ENCODE results near the gene CD52.

CD52 gene

GRCh38 chr1:26356106-26356505, 38.3 kb downstream of the CD52 start:
- Histone ChIP-seq H3K4me1 (ENCODE audit: insufficient read depth, low read length, severe bottlenecking) (peaks cover 11% of the 10 kb centered on the region), H3K9me2 (ENCODE audit: low read depth, low read length) (no peaks in the 10 kb centered on the region), H4K20me1 (ENCODE audit: insufficient read depth, low read length) (no peaks in the 10 kb centered on the region), H3K36me3 (ENCODE audit: insufficient read depth, low read length) (no peaks in the 10 kb centered on the region), H2AFZ (ENCODE audit: low read length) (no peak overlapping the region), H3K4me3 (ENCODE audit: low read depth, low read length, poor library complexity, severe bottlenecking) (no peak overlapping the region), H3K9me3 (ENCODE audit: low read length) (no peaks in the 10 kb centered on the region), H3K79me2 (ENCODE audit: insufficient read depth, low read length) (no peaks in the 10 kb centered on the region), H3K4me2 (ENCODE audit: low read length) (no peak overlapping the region), H3K27me3 (ENCODE audit: insufficient read depth, low read length) (peaks cover 3% of the 10 kb centered on the region), H3F3A (ENCODE audit: insufficient read depth, low read length) (no peaks in the 10 kb centered on the region), H3K9ac (ENCODE audit: low read length) (no peak overlapping the region), H3K27ac (ENCODE audit: low read depth, low read length, poor library complexity, severe bottlenecking) (no peak overlapping the region)
- TF ChIP-seq CTCF (IDR thresholded peaks at IDR 0.05; ENCODE audit: low read length) (no peak), EZH2 (IDR thresholded peaks at IDR 0.05; ENCODE audit: borderline replicate concordance, low read length) (no peak)

- no peak overlapping the region for H2AFZ ChIP-seq (ENCODE audit: low read length)
- no peaks in the 10 kb centered on the region for H3F3A ChIP-seq (ENCODE audit: insufficient read depth, low read length)
- no peaks in the 10 kb centered on the region for H3K9me2 ChIP-seq (ENCODE audit: low read depth, low read length)
- H3K4me2 ChIP-seq (ENCODE audit: low read length): no peak overlapping the region
- H3K27ac ChIP-seq (ENCODE audit: low read depth, low read length, poor library complexity, severe bottlenecking): no peak overlapping the region
- H4K20me1 ChIP-seq (ENCODE audit: insufficient read depth, low read length): no peaks in the 10 kb centered on the region
- H3K36me3 ChIP-seq (ENCODE audit: insufficient read depth, low read length): no peaks in the 10 kb centered on the region
- peaks cover 11% of the 10 kb centered on the region for H3K4me1 ChIP-seq (ENCODE audit: insufficient read depth, low read length, severe bottlenecking)
- peaks cover 6% of the 10 kb centered on the region for H3K27me3 ChIP-seq (ENCODE audit: insufficient read depth, low read length)
- no peaks in the 10 kb centered on the region for H3K9me3 ChIP-seq (ENCODE audit: low read length)
- no peaks in the 10 kb centered on the region for H3K79me2 ChIP-seq (ENCODE audit: insufficient read depth, low read length)
- TF ChIP-seq EZH2 (IDR thresholded peaks at IDR 0.05; ENCODE audit: borderline replicate concordance, low read length) (no peak), CTCF (IDR thresholded peaks at IDR 0.05; ENCODE audit: low read length) (no peak)
- H3K9ac ChIP-seq (ENCODE audit: low read length): no peak overlapping the region
- no peak overlapping the region for H3K4me3 ChIP-seq (ENCODE audit: low read depth, low read length, poor library complexity, severe bottlenecking)
Measured at GRCh38 chr1:26357121-26357602, 39.4 kb downstream of the CD52 start.

- peaks cover 11% of the 10 kb centered on the region for H3K4me1 ChIP-seq (ENCODE audit: insufficient read depth, low read length, severe bottlenecking)
- no peak overlapping the region for H2AFZ ChIP-seq (ENCODE audit: low read length)
- no peak overlapping the region for H3K4me2 ChIP-seq (ENCODE audit: low read length)
Measured at GRCh38 chr1:26358411-26359384, 40.9 kb downstream of the CD52 start.

More at GRCh38 chr1:26358411-26359384, 40.9 kb downstream of the CD52 start:
- Histone ChIP-seq H3K27ac (ENCODE audit: low read depth, low read length, poor library complexity, severe bottlenecking) (no peak overlapping the region), H3F3A (ENCODE audit: insufficient read depth, low read length) (no peaks in the 10 kb centered on the region), H3K9me2 (ENCODE audit: low read depth, low read length) (no peaks in the 10 kb centered on the region), H3K27me3 (ENCODE audit: insufficient read depth, low read length) (peaks cover 6% of the 10 kb centered on the region), H3K9ac (ENCODE audit: low read length) (no peak overlapping the region), H3K9me3 (ENCODE audit: low read length) (no peaks in the 10 kb centered on the region), H3K36me3 (ENCODE audit: insufficient read depth, low read length) (no peaks in the 10 kb centered on the region), H4K20me1 (ENCODE audit: insufficient read depth, low read length) (no peaks in the 10 kb centered on the region), H3K4me3 (ENCODE audit: low read depth, low read length, poor library complexity, severe bottlenecking) (no peak overlapping the region), H3K79me2 (ENCODE audit: insufficient read depth, low read length) (no peaks in the 10 kb centered on the region)
- TF ChIP-seq CTCF (IDR thresholded peaks at IDR 0.05; ENCODE audit: low read length) (no peak), EZH2 (IDR thresholded peaks at IDR 0.05; ENCODE audit: borderline replicate concordance, low read length) (no peak)
